ENCODE measurements around the gene IL10RB.

DNA sequence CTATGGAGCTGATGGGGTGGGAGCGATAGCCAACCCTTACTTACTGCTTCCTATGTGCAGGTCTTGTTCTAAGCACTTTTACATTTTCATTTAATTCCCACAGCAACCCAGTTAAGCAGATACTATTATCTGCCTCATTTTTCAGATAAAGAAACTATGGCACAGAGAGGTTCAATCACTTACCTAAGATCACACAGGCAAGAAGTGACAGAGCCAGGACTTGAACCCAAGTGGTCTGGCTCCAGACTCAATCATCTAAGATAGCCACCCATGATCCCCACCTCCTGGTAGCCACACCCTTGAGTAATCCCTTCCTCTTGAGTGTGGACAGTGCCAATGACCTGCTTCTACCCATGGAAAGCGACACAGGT is 35.5 kb downstream of the IL10RB start:
- TF ChIP-seq NKX3-1 (CRISPR knock-in tag; IDR thresholded peaks at IDR 0.05) (no peak), ZNF589 (CRISPR knock-in tag; conservative IDR thresholded peaks at IDR 0.05) (no peak), ZNF460 (CRISPR knock-in tag; IDR thresholded peaks at IDR 0.05; ENCODE audit: borderline replicate concordance) (no peak), ZNF552 (CRISPR knock-in tag; IDR thresholded peaks at IDR 0.05; ENCODE audit: borderline replicate concordance) (no peak), CBFB (CRISPR knock-in tag; IDR thresholded peaks at IDR 0.05) (no peak), RBFOX2 (IDR thresholded peaks at IDR 0.05; ENCODE audit: low read depth, low read length) (no peak), MYC (CRISPR knock-in tag; IDR thresholded peaks at IDR 0.05; ENCODE audit: borderline replicate concordance) (no peak), SMC3 (IDR thresholded peaks at IDR 0.05; ENCODE audit: low read length) (no peak), NFIC (IDR thresholded peaks at IDR 0.05; ENCODE audit: low read length) (no peak), NR3C1 (CRISPR knock-in tag; IDR thresholded peaks at IDR 0.05) (no peak)
- TF ChIP-seq, protein P1, sequence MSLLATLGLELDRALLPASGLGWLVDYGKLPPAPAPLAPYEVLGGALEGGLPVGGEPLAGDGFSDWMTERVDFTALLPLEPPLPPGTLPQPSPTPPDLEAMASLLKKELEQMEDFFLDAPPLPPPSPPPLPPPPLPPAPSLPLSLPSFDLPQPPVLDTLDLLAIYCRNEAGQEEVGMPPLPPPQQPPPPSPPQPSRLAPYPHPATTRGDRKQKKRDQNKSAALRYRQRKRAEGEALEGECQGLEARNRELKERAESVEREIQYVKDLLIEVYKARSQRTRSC (CRISPR knock-in tag; IDR thresholded peaks at IDR 0.05; ENCODE audit: low read depth) = no peak
- TF ChIP-seq, protein P2, sequence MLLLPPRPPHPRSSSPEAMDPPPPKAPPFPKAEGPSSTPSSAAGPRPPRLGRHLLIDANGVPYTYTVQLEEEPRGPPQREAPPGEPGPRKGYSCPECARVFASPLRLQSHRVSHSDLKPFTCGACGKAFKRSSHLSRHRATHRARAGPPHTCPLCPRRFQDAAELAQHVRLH (CRISPR knock-in tag; IDR thresholded peaks at IDR 0.05; ENCODE audit: borderline replicate concordance, low read depth) = no peak
- TF ChIP-seq, protein P3, sequence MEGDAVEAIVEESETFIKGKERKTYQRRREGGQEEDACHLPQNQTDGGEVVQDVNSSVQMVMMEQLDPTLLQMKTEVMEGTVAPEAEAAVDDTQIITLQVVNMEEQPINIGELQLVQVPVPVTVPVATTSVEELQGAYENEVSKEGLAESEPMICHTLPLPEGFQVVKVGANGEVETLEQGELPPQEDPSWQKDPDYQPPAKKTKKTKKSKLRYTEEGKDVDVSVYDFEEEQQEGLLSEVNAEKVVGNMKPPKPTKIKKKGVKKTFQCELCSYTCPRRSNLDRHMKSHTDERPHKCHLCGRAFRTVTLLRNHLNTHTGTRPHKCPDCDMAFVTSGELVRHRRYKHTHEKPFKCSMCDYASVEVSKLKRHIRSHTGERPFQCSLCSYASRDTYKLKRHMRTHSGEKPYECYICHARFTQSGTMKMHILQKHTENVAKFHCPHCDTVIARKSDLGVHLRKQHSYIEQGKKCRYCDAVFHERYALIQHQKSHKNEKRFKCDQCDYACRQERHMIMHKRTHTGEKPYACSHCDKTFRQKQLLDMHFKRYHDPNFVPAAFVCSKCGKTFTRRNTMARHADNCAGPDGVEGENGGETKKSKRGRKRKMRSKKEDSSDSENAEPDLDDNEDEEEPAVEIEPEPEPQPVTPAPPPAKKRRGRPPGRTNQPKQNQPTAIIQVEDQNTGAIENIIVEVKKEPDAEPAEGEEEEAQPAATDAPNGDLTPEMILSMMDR (CRISPR knock-in tag; IDR thresholded peaks at IDR 0.05) = no peak
- TF ChIP-seq, protein P4, sequence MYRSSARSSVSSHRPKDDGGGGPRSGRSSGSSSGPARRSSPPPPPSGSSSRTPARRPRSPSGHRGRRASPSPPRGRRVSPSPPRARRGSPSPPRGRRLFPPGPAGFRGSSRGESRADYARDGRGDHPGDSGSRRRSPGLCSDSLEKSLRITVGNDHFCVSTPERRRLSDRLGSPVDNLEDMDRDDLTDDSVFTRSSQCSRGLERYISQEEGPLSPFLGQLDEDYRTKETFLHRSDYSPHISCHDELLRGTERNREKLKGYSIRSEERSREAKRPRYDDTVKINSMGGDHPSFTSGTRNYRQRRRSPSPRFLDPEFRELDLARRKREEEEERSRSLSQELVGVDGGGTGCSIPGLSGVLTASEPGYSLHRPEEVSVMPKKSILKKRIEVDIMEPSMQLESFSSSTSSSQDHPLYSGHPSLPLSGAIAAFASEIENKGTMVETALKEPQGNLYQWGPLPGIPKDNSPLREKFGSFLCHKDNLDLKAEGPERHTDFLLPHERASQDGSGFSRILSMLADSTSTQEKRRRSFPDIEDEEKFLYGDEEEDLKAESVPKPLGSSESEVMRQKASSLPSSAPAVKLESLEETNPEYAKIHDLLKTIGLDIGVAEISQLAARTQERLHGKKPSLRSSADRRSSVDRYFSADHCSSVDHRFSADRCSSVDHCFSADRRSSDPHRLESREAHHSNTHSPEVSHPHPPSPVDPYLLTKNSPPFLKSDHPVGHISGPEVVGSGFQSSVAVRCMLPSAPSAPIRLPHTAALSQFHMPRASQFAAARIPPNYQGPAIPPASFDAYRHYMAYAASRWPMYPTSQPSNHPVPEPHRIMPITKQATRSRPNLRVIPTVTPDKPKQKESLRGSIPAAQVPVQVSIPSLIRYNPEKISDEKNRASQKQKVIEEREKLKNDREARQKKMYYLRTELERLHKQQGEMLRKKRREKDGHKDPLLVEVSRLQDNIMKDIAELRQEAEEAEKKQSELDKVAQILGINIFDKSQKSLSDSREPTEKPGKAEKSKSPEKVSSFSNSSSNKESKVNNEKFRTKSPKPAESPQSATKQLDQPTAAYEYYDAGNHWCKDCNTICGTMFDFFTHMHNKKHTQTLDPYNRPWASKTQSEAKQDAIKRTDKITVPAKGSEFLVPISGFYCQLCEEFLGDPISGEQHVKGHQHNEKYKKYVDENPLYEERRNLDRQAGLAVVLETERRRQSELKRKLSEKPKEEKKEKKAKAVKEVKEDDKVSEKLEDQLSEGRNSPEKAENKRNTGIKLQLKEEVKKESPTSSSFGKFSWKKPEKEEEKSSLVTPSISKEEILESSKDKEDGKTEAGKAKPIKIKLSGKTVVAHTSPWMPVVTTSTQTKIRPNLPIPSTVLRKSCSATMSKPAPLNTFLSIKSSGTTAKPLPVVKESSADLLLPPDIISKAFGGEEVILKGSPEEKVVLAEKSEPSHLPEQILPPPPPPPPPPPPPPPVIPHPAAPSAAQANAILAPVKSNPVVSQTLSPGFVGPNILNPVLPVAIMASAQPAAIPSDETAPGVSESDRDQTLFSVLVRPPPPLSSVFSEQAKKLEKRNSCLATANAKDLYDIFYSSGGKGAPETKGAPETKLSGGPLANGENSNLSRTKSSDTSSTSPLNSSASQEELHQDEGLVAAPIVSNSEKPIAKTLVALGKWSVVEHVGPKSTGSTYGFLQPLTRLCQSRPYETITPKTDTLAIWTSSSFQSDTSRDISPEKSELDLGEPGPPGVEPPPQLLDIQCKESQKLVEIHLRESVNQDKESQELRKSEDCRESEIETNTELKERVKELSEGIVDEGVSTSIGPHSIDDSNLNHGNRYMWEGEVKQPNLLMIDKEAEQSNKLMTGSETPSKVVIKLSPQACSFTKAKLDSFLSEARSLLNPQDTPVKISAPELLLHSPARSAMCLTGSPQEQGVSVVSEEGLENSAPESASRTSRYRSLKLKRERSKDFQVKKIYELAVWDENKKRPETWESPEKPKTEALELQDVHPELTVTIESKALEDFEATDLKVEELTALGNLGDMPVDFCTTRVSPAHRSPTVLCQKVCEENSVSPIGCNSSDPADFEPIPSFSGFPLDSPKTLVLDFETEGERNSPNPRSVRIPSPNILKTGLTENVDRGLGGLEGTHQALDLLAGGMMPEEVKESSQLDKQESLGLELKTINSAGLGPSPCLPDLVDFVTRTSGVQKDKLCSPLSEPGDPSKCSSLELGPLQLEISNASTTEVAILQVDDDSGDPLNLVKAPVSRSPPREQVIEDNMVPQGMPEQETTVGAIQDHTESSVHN (CRISPR knock-in tag; IDR thresholded peaks at IDR 0.05) = no peak
